NCI-H526 treated with DMSO at 0.1 percent for 48 hours (cell line): ENCODE measurements around the gene NXPH4.
A peak's percentile ranks its signal among the peaks of the same experiment; 100 is the strongest.

ENCODE experiments used
- DNase-seq: peaks from one replicate; lab custom pipeline; 2025; lab: John Stamatoyannopoulos, UW

The NXPH4 gene

GRCh38 chr12:57183939-57184725 lies 32.5 kb upstream of the NXPH4 start:
- DNase-seq = no peak

- no peak for DNase-seq
Observed at GRCh38 chr12:57185403-57185802, 31.2 kb upstream of the NXPH4 start.

GRCh38 chr12:57185906-57186508 lies 30.6 kb upstream of the NXPH4 start:
- no peak for DNase-seq

- DNase-seq = no peak
Observed at GRCh38 chr12:57187222-57188089, 29.1 kb upstream of the NXPH4 start.

GRCh38 chr12:57188090-57188425 lies 28.5 kb upstream of the NXPH4 start:
- no peak for DNase-seq

GRCh38 chr12:57190037-57190436 lies 26.6 kb upstream of the NXPH4 start:
- DNase-seq = no peak

- DNase-seq = no peak
Observed at GRCh38 chr12:57190821-57191220, 25.8 kb upstream of the NXPH4 start.

GRCh38 chr12:57191410-57191809 lies 25.2 kb upstream of the NXPH4 start:
- no peak for DNase-seq

GRCh38 chr12:57192920-57193319 lies 23.7 kb upstream of the NXPH4 start:
- DNase-seq = no peak

- DNase-seq = no peak
Observed at GRCh38 chr12:57193706-57194245, 22.8 kb upstream of the NXPH4 start.

GRCh38 chr12:57194253-57194652 lies 22.3 kb upstream of the NXPH4 start:
- DNase-seq = no peak

- DNase-seq = no peak
Observed at GRCh38 chr12:57195186-57195585, 21.4 kb upstream of the NXPH4 start.

GRCh38 chr12:57195611-57196371 lies 20.8 kb upstream of the NXPH4 start:
- no peak for DNase-seq

- peak; percentile 97 for DNase-seq
Observed at GRCh38 chr12:57196439-57196838, 20.2 kb upstream of the NXPH4 start.

GRCh38 chr12:57196956-57197355 lies 19.6 kb upstream of the NXPH4 start:
- peak; percentile 47 for DNase-seq

GRCh38 chr12:57198329-57198728 lies 18.3 kb upstream of the NXPH4 start:
- DNase-seq = no peak

- no peak for DNase-seq
Observed at GRCh38 chr12:57199191-57199590, 17.4 kb upstream of the NXPH4 start.

GRCh38 chr12:57200497-57200896 lies 16.1 kb upstream of the NXPH4 start:
- DNase-seq = no peak

GRCh38 chr12:57201219-57201618 lies 15.4 kb upstream of the NXPH4 start:
- no peak for DNase-seq

GRCh38 chr12:57201631-57202030 lies 15.0 kb upstream of the NXPH4 start:
- no peak for DNase-seq

GRCh38 chr12:57202321-57202720 lies 14.3 kb upstream of the NXPH4 start:
- no peak for DNase-seq

GRCh38 chr12:57203201-57203600 lies 13.4 kb upstream of the NXPH4 start:
- DNase-seq = no peak
